ENCODE data around the gene WNK1.

The WNK1 gene

DNA sequence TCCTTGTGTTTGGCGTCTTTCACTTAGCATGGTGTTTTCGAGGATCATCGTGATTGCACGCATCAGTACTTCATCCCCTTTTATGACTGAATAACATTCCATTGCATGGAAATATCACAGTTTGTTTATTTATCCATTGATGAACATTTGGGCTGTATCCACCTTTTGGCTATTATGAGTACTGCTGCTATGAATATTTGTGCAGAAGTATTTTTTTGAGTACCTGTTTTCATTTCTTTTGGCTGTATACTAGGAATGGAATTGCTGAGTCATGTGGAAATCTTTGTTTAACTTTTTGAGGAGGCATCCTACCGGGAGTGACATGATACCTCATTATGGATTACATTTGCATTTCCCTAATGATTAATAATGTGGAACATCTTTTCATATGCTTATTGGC is 66.4 kb downstream of the WNK1 start:
- H3K9me3 Mint-ChIP-seq: peaks cover 0 to 11% of the 10 kb centered on the region in 2 donors
- no peak overlapping the region for H3K4me3 Mint-ChIP-seq
- H3K27me3 Mint-ChIP-seq: no peaks in the 10 kb centered on the region
- peaks cover 28 to 66% of the 10 kb centered on the region in 2 donors for H3K4me1 Mint-ChIP-seq (ENCODE audit: low read depth in 2 of 2)
- ATAC-seq (replicated peaks): no peak
- no peak for DNase-seq
- H3K36me3 Mint-ChIP-seq (ENCODE audit: insufficient read depth): peaks cover 30% of the 10 kb centered on the region
- H3K27ac Mint-ChIP-seq: peak overlapping the region; percentile 18 to 62

- DNase-seq: no peak
- H3K4me1 Mint-ChIP-seq (ENCODE audit: low read depth in 2 of 2): peaks cover 27 to 69% of the 10 kb centered on the region in 2 donors
- no peaks in the 10 kb centered on the region for H3K27me3 Mint-ChIP-seq
- H3K4me3 Mint-ChIP-seq: peak overlapping the region; percentile 18 to 58
- no peak for ATAC-seq (replicated peaks)
- H3K9me3 Mint-ChIP-seq: peaks cover 0 to 11% of the 10 kb centered on the region in 2 donors
- H3K27ac Mint-ChIP-seq: peak overlapping the region; percentile 70 to 92
- H3K36me3 Mint-ChIP-seq (ENCODE audit: insufficient read depth): peaks cover 16% of the 10 kb centered on the region
These were observed 68.0 kb downstream of the WNK1 start for GRCh38 chr12:820336-820735.

DNA sequence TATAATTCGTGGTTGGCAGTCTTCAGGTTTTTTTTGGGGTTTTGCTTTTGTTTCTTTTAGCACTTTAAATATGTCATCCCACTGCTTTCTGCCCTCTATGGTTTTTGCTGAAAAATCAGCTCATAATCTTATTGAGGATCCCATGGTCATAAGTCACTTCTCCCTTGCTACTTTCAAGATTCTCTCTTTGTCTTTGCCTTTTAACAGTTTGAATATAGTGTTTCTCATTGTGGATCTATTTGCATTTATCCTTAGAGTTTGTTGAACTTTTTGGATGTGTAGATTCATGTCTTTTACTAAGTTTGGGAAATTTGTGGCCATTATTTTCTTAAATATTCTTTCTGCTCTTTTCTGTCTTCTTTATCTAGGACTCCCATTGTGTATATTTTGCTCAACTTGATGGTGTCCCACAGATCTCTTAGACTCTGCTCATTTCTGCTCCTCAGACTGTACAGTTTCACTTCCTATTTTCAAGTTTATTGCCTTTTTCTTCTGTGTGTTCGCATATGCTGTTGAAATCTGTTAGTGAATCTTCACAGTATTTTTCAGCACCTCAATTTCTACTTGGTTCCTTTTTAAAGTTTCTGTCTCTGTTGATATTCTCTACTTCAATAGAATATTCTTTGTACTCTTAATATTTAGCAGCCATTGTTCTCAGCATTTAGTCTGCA is 70.8 kb downstream of the WNK1 start:
- H3K4me1 Mint-ChIP-seq (ENCODE audit: low read depth in 2 of 2): peaks cover 26 to 76% of the 10 kb centered on the region in 2 donors
- peak overlapping the region in 1 of 2 donors; percentile 82 for H3K27ac Mint-ChIP-seq
- peak overlapping the region; percentile 3 to 48 for H3K4me3 Mint-ChIP-seq
- DNase-seq: no peak
- peaks cover 0 to 11% of the 10 kb centered on the region in 2 donors for H3K9me3 Mint-ChIP-seq
- ATAC-seq (replicated peaks): peak; percentile 37
- peaks cover 13% of the 10 kb centered on the region for H3K36me3 Mint-ChIP-seq (ENCODE audit: insufficient read depth)
- H3K27me3 Mint-ChIP-seq: no peaks in the 10 kb centered on the region

- Mint-ChIP-seq H3K27me3 (no peaks in the 10 kb centered on the region), H3K4me1 (ENCODE audit: low read depth in 2 of 2) (peaks cover 11 to 58% of the 10 kb centered on the region in 2 donors), H3K36me3 (ENCODE audit: insufficient read depth) (peaks cover 35% of the 10 kb centered on the region), H3K27ac (peak overlapping the region in 1 of 2 donors; percentile 45), H3K9me3 (peaks cover 0 to 11% of the 10 kb centered on the region in 2 donors), H3K4me3 (no peak overlapping the region)
- ATAC-seq (replicated peaks) (no peak), DNase-seq (no peak)
These were observed 74.0 kb downstream of the WNK1 start for GRCh38 chr12:826331-826730.

GRCh38 chr12:828726-829395 is 76.5 kb downstream of the WNK1 start:
- peaks cover 6 to 50% of the 10 kb centered on the region in 2 donors for H3K4me1 Mint-ChIP-seq (ENCODE audit: low read depth in 2 of 2)
- ATAC-seq (replicated peaks): no peak
- peaks cover 45% of the 10 kb centered on the region for H3K36me3 Mint-ChIP-seq (ENCODE audit: insufficient read depth)
- no peak overlapping the region for H3K4me3 Mint-ChIP-seq
- H3K27ac Mint-ChIP-seq: peak overlapping the region; percentile 23 to 80
- H3K9me3 Mint-ChIP-seq: no peaks in the 10 kb centered on the region
- no peak for DNase-seq
- H3K27me3 Mint-ChIP-seq: no peaks in the 10 kb centered on the region

DNA sequence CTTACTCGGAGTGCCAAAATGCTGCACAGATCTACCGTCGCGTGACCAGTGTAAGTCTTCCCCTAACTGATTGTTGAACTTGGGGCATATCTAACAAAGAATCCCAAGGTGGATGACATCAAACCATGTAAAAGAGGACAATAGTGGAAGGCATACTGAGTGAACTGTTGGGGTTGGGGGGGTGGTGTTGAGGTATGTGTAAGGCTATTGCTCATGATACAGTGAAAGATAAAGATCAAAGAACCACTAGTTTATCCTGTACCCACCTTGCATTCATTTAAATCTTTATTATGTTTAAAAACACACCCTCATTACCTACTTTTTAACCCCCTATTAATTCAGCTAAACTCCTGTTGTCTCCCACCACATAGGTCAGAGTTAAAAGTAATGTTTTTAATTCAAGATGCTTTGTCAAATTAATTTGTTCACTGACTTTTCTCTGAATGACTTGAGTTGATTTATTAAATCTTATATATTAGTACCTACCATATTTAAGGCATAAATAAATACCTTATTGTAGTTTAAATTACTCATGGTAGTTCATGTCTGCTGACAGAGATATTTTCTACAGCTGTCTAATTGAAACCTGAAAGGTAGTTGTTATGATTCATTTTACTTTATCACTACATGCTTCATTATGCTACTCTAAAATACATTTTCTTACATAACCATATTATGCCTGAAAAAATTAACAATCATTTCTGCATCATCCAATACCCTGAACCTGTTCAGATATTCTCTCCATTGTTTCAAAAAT is 77.9 kb downstream of the WNK1 start:
- DNase-seq: no peak
- Mint-ChIP-seq H3K9me3 (no peaks in the 10 kb centered on the region), H3K36me3 (ENCODE audit: insufficient read depth) (peaks cover 51% of the 10 kb centered on the region), H3K4me3 (no peak overlapping the region), H3K4me1 (ENCODE audit: low read depth in 2 of 2) (peaks cover 4 to 56% of the 10 kb centered on the region in 2 donors), H3K27me3 (no peaks in the 10 kb centered on the region), H3K27ac (peak overlapping the region in 1 of 2 donors; percentile 33)
- no peak for ATAC-seq (replicated peaks)

- H3K27ac Mint-ChIP-seq: peak overlapping the region; percentile 25 to 49
- no peak overlapping the region for H3K4me3 Mint-ChIP-seq
- ATAC-seq (replicated peaks): no peak
- no peaks in the 10 kb centered on the region for H3K9me3 Mint-ChIP-seq
- H3K4me1 Mint-ChIP-seq (ENCODE audit: low read depth in 2 of 2): peaks cover 11 to 62% of the 10 kb centered on the region in 2 donors
- no peaks in the 10 kb centered on the region for H3K27me3 Mint-ChIP-seq
- peaks cover 37% of the 10 kb centered on the region for H3K36me3 Mint-ChIP-seq (ENCODE audit: insufficient read depth)
- no peak for DNase-seq
These were observed 83.6 kb downstream of the WNK1 start for GRCh38 chr12:835754-836518.

DNA sequence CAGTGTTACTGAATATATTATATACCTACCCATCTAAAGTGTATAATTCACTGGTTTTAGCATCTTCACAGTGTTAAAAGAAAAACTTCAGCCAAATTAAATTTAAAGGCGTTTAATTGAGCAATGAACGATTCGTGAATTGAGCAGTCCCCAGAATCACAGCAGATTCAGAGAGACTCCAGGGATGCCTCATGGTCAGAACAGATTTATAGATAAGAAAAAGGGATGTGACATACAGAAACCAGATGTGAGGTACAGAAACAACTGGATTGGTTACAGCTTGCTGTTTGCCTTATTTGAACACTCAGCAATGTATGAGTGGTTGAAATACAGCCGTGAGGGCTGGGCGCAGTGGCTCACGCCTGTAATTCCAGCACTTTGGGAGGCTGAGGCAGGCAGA is 84.6 kb downstream of the WNK1 start:
- Mint-ChIP-seq H3K4me1 (ENCODE audit: low read depth in 2 of 2) (peaks cover 13 to 72% of the 10 kb centered on the region in 2 donors), H3K27me3 (no peaks in the 10 kb centered on the region), H3K4me3 (no peak overlapping the region), H3K27ac (peak overlapping the region in 1 of 2 donors; percentile 74), H3K36me3 (ENCODE audit: insufficient read depth) (peaks cover 30% of the 10 kb centered on the region), H3K9me3 (no peaks in the 10 kb centered on the region)
- DNase-seq (no peak), ATAC-seq (replicated peaks) (no peak)

GRCh38 chr12:837548-837947 is 85.2 kb downstream of the WNK1 start:
- peaks cover 27% of the 10 kb centered on the region for H3K36me3 Mint-ChIP-seq (ENCODE audit: insufficient read depth)
- no peak for ATAC-seq (replicated peaks)
- H3K4me1 Mint-ChIP-seq (ENCODE audit: low read depth in 2 of 2): peaks cover 15 to 76% of the 10 kb centered on the region in 2 donors
- H3K27me3 Mint-ChIP-seq: no peaks in the 10 kb centered on the region
- peak overlapping the region in 1 of 2 donors; percentile 11 for H3K4me3 Mint-ChIP-seq
- peak overlapping the region in 1 of 2 donors; percentile 74 for H3K27ac Mint-ChIP-seq
- no peak for DNase-seq
- no peaks in the 10 kb centered on the region for H3K9me3 Mint-ChIP-seq

- Mint-ChIP-seq H3K4me1 (ENCODE audit: low read depth in 2 of 2) (peaks cover 14 to 59% of the 10 kb centered on the region in 2 donors), H3K4me3 (no peak overlapping the region), H3K36me3 (ENCODE audit: insufficient read depth) (peaks cover 8% of the 10 kb centered on the region), H3K9me3 (no peaks in the 10 kb centered on the region), H3K27me3 (no peaks in the 10 kb centered on the region), H3K27ac (no peak overlapping the region)
- DNase-seq (no peak), ATAC-seq (replicated peaks) (no peak)
These were observed 91.2 kb downstream of the WNK1 start for GRCh38 chr12:843609-844008.

GRCh38 chr12:846421-846820 is 94.0 kb downstream of the WNK1 start:
- ATAC-seq (replicated peaks) (no peak), DNase-seq (no peak)
- H3K9me3 Mint-ChIP-seq: no peaks in the 10 kb centered on the region
- H3K27me3 Mint-ChIP-seq: no peaks in the 10 kb centered on the region
- H3K4me1 Mint-ChIP-seq (ENCODE audit: low read depth in 2 of 2): peaks cover 21 to 52% of the 10 kb centered on the region in 2 donors
- peaks cover 5% of the 10 kb centered on the region for H3K36me3 Mint-ChIP-seq (ENCODE audit: insufficient read depth)
- no peak overlapping the region for H3K27ac Mint-ChIP-seq
- no peak overlapping the region for H3K4me3 Mint-ChIP-seq

DNA sequence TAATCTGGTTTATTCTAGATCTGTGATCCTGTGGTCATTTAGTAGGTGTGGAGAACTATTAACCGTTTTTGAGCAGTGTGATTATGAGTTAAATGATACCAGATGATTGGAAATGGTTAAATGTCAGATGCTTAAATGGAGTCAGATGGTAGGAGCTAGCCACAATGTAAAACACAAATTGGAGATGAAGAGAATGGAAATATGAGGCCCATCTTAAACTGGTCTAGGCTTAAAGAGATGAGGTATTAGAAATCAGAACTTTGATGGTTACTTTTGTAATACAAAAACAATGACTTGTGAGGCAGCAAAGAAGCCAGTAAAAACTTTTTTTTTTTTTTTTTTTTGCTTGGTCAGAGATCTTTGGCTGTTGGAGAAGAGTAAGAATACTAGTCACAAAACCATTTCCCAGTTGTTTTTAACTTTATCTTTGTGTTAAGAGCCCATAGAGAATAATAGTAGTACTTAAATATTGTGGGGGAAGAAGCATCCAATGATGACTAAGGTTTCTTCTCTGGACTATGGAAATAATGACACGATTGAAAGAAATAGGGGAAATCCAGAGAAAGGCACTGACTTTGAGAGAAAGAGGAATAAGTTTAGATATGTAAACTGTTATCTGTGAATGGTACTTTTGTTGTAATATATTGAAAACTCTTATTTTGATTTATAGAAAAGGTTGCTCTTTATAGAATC is 95.9 kb downstream of the WNK1 start:
- ATAC-seq (replicated peaks): no peak
- H3K4me1 Mint-ChIP-seq (ENCODE audit: low read depth in 2 of 2): peaks cover 20 to 52% of the 10 kb centered on the region in 2 donors
- peaks cover 5% of the 10 kb centered on the region for H3K36me3 Mint-ChIP-seq (ENCODE audit: insufficient read depth)

More for the DNA sequence above, 95.9 kb downstream of the WNK1 start:
- Mint-ChIP-seq H3K27me3 (no peaks in the 10 kb centered on the region), H3K4me3 (no peak overlapping the region), H3K27ac (peak overlapping the region in 1 of 2 donors; percentile 82), H3K9me3 (no peaks in the 10 kb centered on the region)
- DNase-seq: no peak
